ENCODE measurements around the gene TRIM63. TPM values are rescaled to one million over a fixed set of nuclear protein-coding genes. Genes with fewer than 3 reads are reported as not detected.

TRIM63 gene
- polyA plus RNA-seq, 3 donors, result 0.09 TPM; not detected in 2

GRCh38 chr1:26110731-26111529, 43.5 kb upstream of the TRIM63 start:
- peaks cover 13 to 20% of the 10 kb centered on the region in 2 donors for H3K36me3 Mint-ChIP-seq
- Histone ChIP-seq H3K9ac (ENCODE audit: insufficient read depth, low read length, poor library complexity, severe bottlenecking) (peak overlapping the region; percentile 89), H3K4me3 (replicated peaks in 1 of 3; ENCODE audit: low read depth in 2 of 3, low read length in 3 of 3) (peak overlapping the region; percentile 66 to 99 (median 84)), H3K4me1 (ENCODE audit: control insufficient read depth in 1 of 2, insufficient read depth in 2 of 2, low read length in 2 of 2) (peaks cover 18 to 25% of the 10 kb centered on the region in 2 donors), H2AFZ (ENCODE audit: insufficient read depth, low read depth, low read length, poor library complexity, severe bottlenecking) (peak overlapping the region; percentile 88), H4K20me1 (ENCODE audit: insufficient read depth, low read length) (no peaks in the 10 kb centered on the region), H3K79me2 (ENCODE audit: insufficient read depth, low read length) (peaks cover 53% of the 10 kb centered on the region), H3K36me3 (replicated peaks in 1 of 2; ENCODE audit: control insufficient read depth in 1 of 2, insufficient read depth in 2 of 2, low read length in 2 of 2) (peaks cover 10 to 21% of the 10 kb centered on the region in 2 donors), H3K9me3 (replicated peaks in 1 of 2; ENCODE audit: control insufficient read depth in 1 of 2, insufficient read depth in 1 of 2, low read length in 2 of 2) (no peaks in the 10 kb centered on the region), H3K27ac (ENCODE audit: low read depth in 1 of 2, low read length in 2 of 2) (peak overlapping the region; percentile 19 to 86), H3K27me3 (ENCODE audit: control insufficient read depth in 2 of 2, insufficient read depth in 2 of 2, low read length in 2 of 2) (no peaks in the 10 kb centered on the region), H3K4me2 (replicated peaks; ENCODE audit: extremely low read depth, low read length, poor library complexity, severe bottlenecking) (peak overlapping the region; percentile 95)
- intact Hi-C loops (cut with micrococcal nuclease), result loop anchor here in 1 of 2 donors (2.0 to 10.0 kb wide), 2 partner anchors 16 to 204 kb away; partner anchors contain the start of gene CD52
- WGBS (ENCODE audit: insufficient coverage), result under 1% methylated on average over 85 of the region's 85 CpGs
- H3K27ac Mint-ChIP-seq, result peak overlapping the region; percentile 14 to 91 (median 85)
- no peak for TF ChIP-seq CTCF (IDR thresholded peaks at IDR 0.05)
- no peaks in the 10 kb centered on the region for H3K9me3 Mint-ChIP-seq
- H3K4me3 Mint-ChIP-seq, result peak overlapping the region; percentile 90 to 95
- H3K4me1 Mint-ChIP-seq, result peaks cover 17% of the 10 kb centered on the region
- H3K27me3 Mint-ChIP-seq (ENCODE audit: low read depth in 3 of 3), result peaks cover 3 to 4% (median 3%) of the 10 kb centered on the region in 3 donors
- DNase-seq, result peak; percentile 49 to 71 (median 54)

GRCh38 chr1:26109229-26110164, 42.1 kb upstream of the TRIM63 start:
- no peaks in the 10 kb centered on the region for H3K27me3 ChIP-seq (ENCODE audit: control insufficient read depth in 2 of 2, insufficient read depth in 2 of 2, low read length in 2 of 2)
- no peak for DNase-seq
- no peak overlapping the region for H3K9ac ChIP-seq (ENCODE audit: insufficient read depth, low read length, poor library complexity, severe bottlenecking)
- Mint-ChIP-seq H3K27me3 (ENCODE audit: low read depth in 3 of 3) (peaks cover 3 to 6% (median 4%) of the 10 kb centered on the region in 3 donors), H3K27ac (no peak overlapping the region), H3K9me3 (no peaks in the 10 kb centered on the region), H3K4me1 (peaks cover 22% of the 10 kb centered on the region), H3K4me3 (peak overlapping the region; percentile 90 to 95), H3K36me3 (peaks cover 7 to 9% of the 10 kb centered on the region in 2 donors)
- no peaks in the 10 kb centered on the region for H3K9me3 ChIP-seq (replicated peaks in 1 of 2; ENCODE audit: control insufficient read depth in 1 of 2, insufficient read depth in 1 of 2, low read length in 2 of 2)
- H2AFZ ChIP-seq (ENCODE audit: insufficient read depth, low read depth, low read length, poor library complexity, severe bottlenecking), result no peak overlapping the region
- WGBS (ENCODE audit: insufficient coverage), result no CpG with 5 or more reads among the region's 5 CpGs
- intact Hi-C loops (cut with micrococcal nuclease), result loop anchor here (2.0 to 10.0 kb wide), 6 partner anchors 17 to 308 kb away; partner anchors contain the start of gene CD52 (in 1 of the 2)
- TF ChIP-seq CTCF (IDR thresholded peaks at IDR 0.05), result no peak
- H3K36me3 ChIP-seq (replicated peaks in 1 of 2; ENCODE audit: control insufficient read depth in 1 of 2, insufficient read depth in 2 of 2, low read length in 2 of 2), result peaks cover 4 to 7% of the 10 kb centered on the region in 2 donors
- H3K4me3 ChIP-seq (replicated peaks in 1 of 3; ENCODE audit: low read depth in 2 of 3, low read length in 3 of 3), result peak overlapping the region in 1 of 3 experiments; percentile 99
- peak overlapping the region; percentile 95 for H3K4me2 ChIP-seq (replicated peaks; ENCODE audit: extremely low read depth, low read length, poor library complexity, severe bottlenecking)
- H3K27ac ChIP-seq (ENCODE audit: low read depth in 1 of 2, low read length in 2 of 2), result no peak overlapping the region
- H4K20me1 ChIP-seq (ENCODE audit: insufficient read depth, low read length), result no peaks in the 10 kb centered on the region
- peaks cover 40% of the 10 kb centered on the region for H3K79me2 ChIP-seq (ENCODE audit: insufficient read depth, low read length)
- H3K4me1 ChIP-seq (ENCODE audit: control insufficient read depth in 1 of 2, insufficient read depth in 2 of 2, low read length in 2 of 2), result peaks cover 18 to 25% of the 10 kb centered on the region in 2 donors
